ENCODE measurements around the gene SPECC1. TPM values are rescaled to one million over a fixed set of nuclear protein-coding genes. Genes with fewer than 3 reads are reported as not detected.

The SPECC1 gene
- total RNA-seq, 1 experiment from 2014 or later: 46.4 TPM

GRCh38 chr17:20257798-20258197 is 248.6 kb downstream of the SPECC1 start:
- Histone ChIP-seq H3F3A (ENCODE audit: low read length, unreplicated experiment) (no peaks in the 10 kb centered on the region), H3K4me3 (ENCODE audit: low read length) (no peak overlapping the region)
- no peak for ATAC-seq

GRCh38 chr17:20259668-20260067 is 250.5 kb downstream of the SPECC1 start:
- no TSS peak for BruUV-seq (replicated peaks)
- H3K4me1 ChIP-seq (ENCODE audit: insufficient read depth, low read length): no peaks in the 10 kb centered on the region
- intact Hi-C loops (cut with micrococcal nuclease): no loop called here
- TF ChIP-seq EZH2 (IDR thresholded peaks at IDR 0.05; ENCODE audit: low read length, unreplicated experiment) (no peak), EZH2phosphoT487 (IDR thresholded peaks at IDR 0.05; ENCODE audit: borderline replicate concordance, low read length) (no peak), CTCF (conservative IDR thresholded peaks at IDR 0.05; ENCODE audit: low read depth, low read length) (no peak)
- ATAC-seq: peak; percentile 65
- H3K27me3 ChIP-seq (ENCODE audit: low read length): no peaks in the 10 kb centered on the region
- H3K79me2 ChIP-seq (ENCODE audit: low read length): no peaks in the 10 kb centered on the region
- H3K27ac ChIP-seq (ENCODE audit: low read length): no peak overlapping the region
- no peak overlapping the region for H2AFZ ChIP-seq (ENCODE audit: low read length)
- ChIA-PET CTCF (no interaction called here), POLR2A (ENCODE audit: unreplicated experiment) (no interaction called here)
- H4K20me1 ChIP-seq (ENCODE audit: low read length): no peaks in the 10 kb centered on the region
- H3K36me3 ChIP-seq (ENCODE audit: low read depth, low read length): peaks cover 8% of the 10 kb centered on the region; the same call in 1 of the 2 replicates
- no peak overlapping the region for H3K4me2 ChIP-seq (ENCODE audit: low read length)
- no peaks in the 10 kb centered on the region for H3K9me3 ChIP-seq (ENCODE audit: low read length)
- no peak overlapping the region for H3K9ac ChIP-seq (ENCODE audit: low read length)
- H3K4me3 ChIP-seq (ENCODE audit: low read length): no peak overlapping the region
- no peaks in the 10 kb centered on the region for H3F3A ChIP-seq (ENCODE audit: low read length, unreplicated experiment)
- H3K9me2 ChIP-seq (replicated peaks; ENCODE audit: low read length): no peaks in the 10 kb centered on the region
- DNase-seq: peak; percentile 17

More at GRCh38 chr17:20257798-20258197, 248.6 kb downstream of the SPECC1 start:
- Histone ChIP-seq H3K9me2 (replicated peaks; ENCODE audit: low read length) (no peaks in the 10 kb centered on the region), H4K20me1 (ENCODE audit: low read length) (no peaks in the 10 kb centered on the region), H3K36me3 (ENCODE audit: low read depth, low read length) (peaks cover 8% of the 10 kb centered on the region; the same call in 1 of the 2 replicates), H3K79me2 (ENCODE audit: low read length) (no peaks in the 10 kb centered on the region), H3K27me3 (ENCODE audit: low read length) (no peaks in the 10 kb centered on the region), H3K4me1 (ENCODE audit: insufficient read depth, low read length) (no peaks in the 10 kb centered on the region), H3K27ac (ENCODE audit: low read length) (no peak overlapping the region), H3K9me3 (ENCODE audit: low read length) (no peaks in the 10 kb centered on the region), H3K9ac (ENCODE audit: low read length) (no peak overlapping the region), H3K4me2 (ENCODE audit: low read length) (no peak overlapping the region), H2AFZ (ENCODE audit: low read length) (no peak overlapping the region)
- no TSS peak for BruUV-seq (replicated peaks)
- POLR2A ChIA-PET (ENCODE audit: unreplicated experiment): no interaction called here
- CTCF ChIA-PET: no interaction called here
- intact Hi-C loops (cut with micrococcal nuclease): no loop called here
- no peak for DNase-seq
- TF ChIP-seq EZH2 (IDR thresholded peaks at IDR 0.05; ENCODE audit: low read length, unreplicated experiment): no peak
- TF ChIP-seq EZH2phosphoT487 (IDR thresholded peaks at IDR 0.05; ENCODE audit: borderline replicate concordance, low read length): no peak
- TF ChIP-seq CTCF (conservative IDR thresholded peaks at IDR 0.05; ENCODE audit: low read depth, low read length): no peak

- no TSS peak for BruUV-seq (replicated peaks)
- no peaks in the 10 kb centered on the region for H3K4me1 ChIP-seq (ENCODE audit: insufficient read depth, low read length)
- no peak overlapping the region for H3K4me2 ChIP-seq (ENCODE audit: low read length)
- no peaks in the 10 kb centered on the region for H4K20me1 ChIP-seq (ENCODE audit: low read length)
- no peak overlapping the region for H3K4me3 ChIP-seq (ENCODE audit: low read length)
- TF ChIP-seq EZH2phosphoT487 (IDR thresholded peaks at IDR 0.05; ENCODE audit: borderline replicate concordance, low read length) (no peak), CTCF (conservative IDR thresholded peaks at IDR 0.05; ENCODE audit: low read depth, low read length) (no peak), EZH2 (IDR thresholded peaks at IDR 0.05; ENCODE audit: low read length, unreplicated experiment) (no peak)
- no peak for ATAC-seq
- no peak overlapping the region for H2AFZ ChIP-seq (ENCODE audit: low read length)
- no peak overlapping the region for H3K27ac ChIP-seq (ENCODE audit: low read length)
- POLR2A ChIA-PET (ENCODE audit: unreplicated experiment): no interaction called here
- DNase-seq: no peak
- H3K27me3 ChIP-seq (ENCODE audit: low read length): no peaks in the 10 kb centered on the region
- H3K9me2 ChIP-seq (replicated peaks; ENCODE audit: low read length): no peaks in the 10 kb centered on the region
- no peaks in the 10 kb centered on the region for H3K9me3 ChIP-seq (ENCODE audit: low read length)
- no peak overlapping the region for H3K9ac ChIP-seq (ENCODE audit: low read length)
- H3K36me3 ChIP-seq (ENCODE audit: low read depth, low read length): peaks cover 8% of the 10 kb centered on the region; the same call in 1 of the 2 replicates
- no peaks in the 10 kb centered on the region for H3F3A ChIP-seq (ENCODE audit: low read length, unreplicated experiment)
- intact Hi-C loops (cut with micrococcal nuclease): no loop called here
- CTCF ChIA-PET: no interaction called here
- H3K79me2 ChIP-seq (ENCODE audit: low read length): no peaks in the 10 kb centered on the region
Measured at GRCh38 chr17:20260268-20260667, 251.1 kb downstream of the SPECC1 start.

Measured in PC-3 (cell line).